Trophoblast cell (in vitro differentiated cells and primary cell): Measurements from ENCODE around the gene LIPC.

ENCODE experiments used
- DNase-seq, 2 donors: peaks; one replicate each; pipeline ENCODE4 v3.0.0-alpha.2; 2016
- H2AFZ ChIP-seq: 2 replicates; pipeline ENCODE4 v1.6.1; 2013; ENCODE audit warnings: low read length, moderate library complexity, mild to moderate bottlenecking; ENCODE audit not compliant: insufficient read depth, poor library complexity
- H2AK5ac ChIP-seq: 2 replicates; pipeline ENCODE4 v1.6.1; 2013; ENCODE audit warnings: mild to moderate bottlenecking, low read length
- H2BK120ac ChIP-seq: 2 replicates; pipeline ENCODE4 v1.6.1; 2013; ENCODE audit warnings: low read length, mild to moderate bottlenecking, moderate library complexity; ENCODE audit not compliant: insufficient read depth, poor library complexity
- H2BK12ac ChIP-seq: 2 replicates; pipeline ENCODE4 v1.6.1; 2013; ENCODE audit warnings: mild to moderate bottlenecking, low read length, moderate library complexity
- H2BK5ac ChIP-seq: 2 replicates; pipeline ENCODE4 v1.6.1; 2013; ENCODE audit warnings: low read length, low read depth, moderate library complexity, mild to moderate bottlenecking; ENCODE audit not compliant: poor library complexity
- H3K14ac ChIP-seq: 2 replicates; pipeline ENCODE4 v1.6.1; 2013; ENCODE audit warnings: mild to moderate bottlenecking, low read length
- H3K18ac ChIP-seq: 2 replicates; pipeline ENCODE4 v1.6.1; 2013; ENCODE audit warnings: mild to moderate bottlenecking, low read length
- H3K23ac ChIP-seq: 2 replicates; pipeline ENCODE4 v1.6.1; 2013; ENCODE audit warnings: low read length
- H3K27ac ChIP-seq: 2 replicates; pipeline ENCODE4 v1.5.1; 2013; ENCODE audit warnings: low read depth, mild to moderate bottlenecking, inconsistent platforms, low read length, moderate library complexity
- H3K27me3 ChIP-seq: 2 replicates; pipeline ENCODE4 v1.6.1; 2013; ENCODE audit warnings: inconsistent platforms, mild to moderate bottlenecking, low read length, moderate library complexity; ENCODE audit not compliant: insufficient read depth
- H3K36me3 ChIP-seq, 2 experiments: 1 replicate in 1 of 2; 2 replicates in 1 of 2; pipeline ENCODE4 v1.6.1; 2013; ENCODE audit warnings: low read length in 2 of 2, mild to moderate bottlenecking in 2 of 2, moderate library complexity in 1 of 2; ENCODE audit not compliant: insufficient read depth in 2 of 2, control insufficient read depth in 1 of 2
- H3K4ac ChIP-seq: 2 replicates; pipeline ENCODE4 v1.6.1; 2013; ENCODE audit warnings: low read depth, mild to moderate bottlenecking, low read length, moderate library complexity
- H3K4me1 ChIP-seq, 2 experiments: 1 replicate in 1 of 2; 2 replicates in 1 of 2; pipeline ENCODE4 v1.6.1; 2013; ENCODE audit warnings: low read length in 2 of 2, mild to moderate bottlenecking in 2 of 2, moderate library complexity in 1 of 2; ENCODE audit not compliant: insufficient read depth in 2 of 2, control insufficient read depth in 1 of 2
- H3K4me2 ChIP-seq: 2 replicates; pipeline ENCODE4 v1.6.1; 2013; ENCODE audit warnings: inconsistent platforms, mild to moderate bottlenecking, low read length, moderate library complexity
- H3K4me3 ChIP-seq: 2 replicates; pipeline ENCODE4 v1.5.1; 2013; ENCODE audit warnings: mild to moderate bottlenecking, low read depth, low read length, inconsistent platforms
- H3K79me1 ChIP-seq: one replicate; pipeline ENCODE4 v1.6.1; 2013; ENCODE audit warnings: low read length
- H3K79me2 ChIP-seq: 2 replicates; pipeline ENCODE4 v1.6.1; 2013; ENCODE audit warnings: low read length, mild to moderate bottlenecking; ENCODE audit not compliant: control insufficient read depth, insufficient read depth, poor library complexity
- H3K9ac ChIP-seq: 2 replicates; pipeline ENCODE4 v1.6.1; 2013; ENCODE audit warnings: mild to moderate bottlenecking, low read length
- H3K9me3 ChIP-seq: 2 replicates; pipeline ENCODE4 v1.6.1; 2013; ENCODE audit warnings: low read depth, mild to moderate bottlenecking, control low read depth, inconsistent platforms, low read length; ENCODE audit not compliant: insufficient read depth
- H4K12ac ChIP-seq: 2 replicates; pipeline ENCODE4 v1.6.1; 2013; ENCODE audit warnings: low read depth, mild to moderate bottlenecking, low read length, moderate library complexity
- H4K8ac ChIP-seq: 2 replicates; pipeline ENCODE4 v1.6.1; 2013; ENCODE audit warnings: low read depth, mild to moderate bottlenecking, low read length, moderate library complexity
- H4K91ac ChIP-seq: one replicate; pipeline ENCODE4 v1.6.1; 2013; ENCODE audit warnings: low read depth, mild to moderate bottlenecking, low read length, moderate library complexity
- WGBS: extraction: QIAGEN DNeasy Blood & Tissue Kit; methylation state at CpG from one replicate; pipeline ENCODE4 v1.1.7; 2013; ENCODE audit warnings: missing lambda C conversion rate; ENCODE audit not compliant: insufficient read length, insufficient coverage; ENCODE audit errors: extremely low coverage; 5-methylcytosine and 5-hydroxymethylcytosine counted together

LIPC gene

DNA sequence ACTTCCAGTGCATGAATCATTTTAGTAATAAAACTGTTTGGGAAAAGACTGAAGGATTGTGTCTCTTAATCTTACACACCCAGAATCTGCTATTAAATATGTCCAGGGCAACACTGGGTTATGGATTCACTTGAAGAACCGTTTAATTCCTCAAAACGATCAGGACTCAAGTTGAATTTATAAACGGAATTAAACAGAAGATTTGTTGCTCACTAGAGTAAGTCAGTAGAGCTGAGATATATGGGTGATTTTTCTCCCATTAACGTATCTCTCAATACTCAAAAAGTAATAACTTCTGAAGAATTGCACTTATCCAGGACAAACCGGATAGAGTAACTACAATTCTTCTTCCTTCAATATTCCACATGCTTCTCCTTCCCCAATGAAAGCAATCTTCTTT, 41.1 kb upstream of the LIPC start:
- H3K27me3 ChIP-seq = no peaks in the 10 kb centered on the region
- H4K91ac ChIP-seq = no peak overlapping the region
- DNase-seq = no peak
- no peak overlapping the region for H3K4ac ChIP-seq
- no peak overlapping the region for H3K23ac ChIP-seq
- H3K79me2 ChIP-seq = peaks cover 9% of the 10 kb centered on the region
- no peak overlapping the region for H2BK5ac ChIP-seq
- H3K18ac ChIP-seq = no peak overlapping the region
- H2BK120ac ChIP-seq = peak overlapping the region; percentile 95
- no peak overlapping the region for H4K8ac ChIP-seq
- no peak overlapping the region for H2BK12ac ChIP-seq
- no peak overlapping the region for H3K14ac ChIP-seq
- no peak overlapping the region for H4K12ac ChIP-seq
- H3K4me2 ChIP-seq = no peak overlapping the region
- H2AFZ ChIP-seq = no peak overlapping the region
- H2AK5ac ChIP-seq = no peak overlapping the region
- WGBS = no CpG with 5 or more reads among the region's 5 CpGs
- peaks cover 46% of the 10 kb centered on the region for H3K79me1 ChIP-seq
- H3K4me1 ChIP-seq = peaks cover 25 to 34% of the 10 kb centered on the region in 2 experiments
- no peak overlapping the region for H3K4me3 ChIP-seq
- peak overlapping the region; percentile 94 for H3K27ac ChIP-seq
- H3K9me3 ChIP-seq = no peaks in the 10 kb centered on the region
- H3K36me3 ChIP-seq = no peaks in the 10 kb centered on the region
- H3K9ac ChIP-seq = no peak overlapping the region

- no CpG with 5 or more reads among the region's 6 CpGs for WGBS
- DNase-seq = peak; percentile 62 to 79
- peak overlapping the region; percentile 92 for H3K14ac ChIP-seq
Measured at GRCh38 chr15:58391088-58391487, 40.7 kb upstream of the LIPC start.

DNA sequence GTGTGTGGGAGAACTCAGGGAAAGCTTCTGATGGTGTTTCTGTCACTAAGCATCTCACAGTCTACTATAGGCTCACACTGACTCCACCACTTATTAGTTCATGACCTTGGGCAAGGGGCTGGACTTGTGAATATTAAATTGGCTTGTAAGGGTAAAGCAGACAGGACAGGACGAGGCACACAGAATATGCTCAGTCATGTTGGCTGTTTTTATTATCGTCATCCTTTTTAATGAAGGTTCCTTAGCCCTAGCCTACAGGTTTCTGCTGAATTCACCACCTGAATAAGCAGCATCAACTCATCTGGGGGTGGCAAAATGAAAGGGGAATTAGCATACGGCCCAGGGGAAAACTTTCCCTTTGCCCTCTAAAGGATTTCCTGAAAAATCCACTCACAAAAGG, 39.6 kb upstream of the LIPC start:
- WGBS = no CpG with 5 or more reads among the region's 3 CpGs
- no peak overlapping the region for H3K4me2 ChIP-seq
- H3K79me1 ChIP-seq = peaks cover 48% of the 10 kb centered on the region
- H3K27ac ChIP-seq = peak overlapping the region; percentile 86
- H3K4me3 ChIP-seq = no peak overlapping the region
- H3K9ac ChIP-seq = no peak overlapping the region
- H3K23ac ChIP-seq = no peak overlapping the region
- no peak for DNase-seq
- no peak overlapping the region for H4K12ac ChIP-seq
- peak overlapping the region; percentile 66 for H3K14ac ChIP-seq
- H3K27me3 ChIP-seq = no peaks in the 10 kb centered on the region
- H3K4me1 ChIP-seq = peaks cover 27 to 36% of the 10 kb centered on the region in 2 experiments
- no peaks in the 10 kb centered on the region for H3K36me3 ChIP-seq
- H4K91ac ChIP-seq = peak overlapping the region; percentile 90
- H2BK5ac ChIP-seq = peak overlapping the region; percentile 97
- H3K18ac ChIP-seq = peak overlapping the region; percentile 60
- no peaks in the 10 kb centered on the region for H3K9me3 ChIP-seq
- H2BK12ac ChIP-seq = peak overlapping the region; percentile 88
- peak overlapping the region; percentile 72 for H2AK5ac ChIP-seq
- peak overlapping the region; percentile 78 for H2BK120ac ChIP-seq
- no peak overlapping the region for H2AFZ ChIP-seq
- H3K4ac ChIP-seq = peak overlapping the region; percentile 38
- H4K8ac ChIP-seq = peak overlapping the region; percentile 42
- H3K79me2 ChIP-seq = peaks cover 10% of the 10 kb centered on the region

More at GRCh38 chr15:58391088-58391487, 40.7 kb upstream of the LIPC start:
- Histone ChIP-seq H3K4me3 (no peak overlapping the region), H2BK120ac (peak overlapping the region; percentile 97), H4K91ac (peak overlapping the region; percentile 96), H2BK12ac (peak overlapping the region; percentile 99), H3K79me1 (peaks cover 47% of the 10 kb centered on the region), H2BK5ac (peak overlapping the region; percentile 99), H3K4ac (no peak overlapping the region), H3K79me2 (peaks cover 9% of the 10 kb centered on the region), H3K36me3 (no peaks in the 10 kb centered on the region), H3K18ac (no peak overlapping the region), H3K27me3 (no peaks in the 10 kb centered on the region), H3K9me3 (no peaks in the 10 kb centered on the region), H3K27ac (peak overlapping the region; percentile 92), H4K12ac (no peak overlapping the region), H3K4me2 (no peak overlapping the region), H3K4me1 (peaks cover 26 to 35% of the 10 kb centered on the region in 2 experiments), H2AFZ (no peak overlapping the region), H4K8ac (peak overlapping the region; percentile 90), H2AK5ac (peak overlapping the region; percentile 86), H3K23ac (no peak overlapping the region), H3K9ac (no peak overlapping the region)

DNA sequence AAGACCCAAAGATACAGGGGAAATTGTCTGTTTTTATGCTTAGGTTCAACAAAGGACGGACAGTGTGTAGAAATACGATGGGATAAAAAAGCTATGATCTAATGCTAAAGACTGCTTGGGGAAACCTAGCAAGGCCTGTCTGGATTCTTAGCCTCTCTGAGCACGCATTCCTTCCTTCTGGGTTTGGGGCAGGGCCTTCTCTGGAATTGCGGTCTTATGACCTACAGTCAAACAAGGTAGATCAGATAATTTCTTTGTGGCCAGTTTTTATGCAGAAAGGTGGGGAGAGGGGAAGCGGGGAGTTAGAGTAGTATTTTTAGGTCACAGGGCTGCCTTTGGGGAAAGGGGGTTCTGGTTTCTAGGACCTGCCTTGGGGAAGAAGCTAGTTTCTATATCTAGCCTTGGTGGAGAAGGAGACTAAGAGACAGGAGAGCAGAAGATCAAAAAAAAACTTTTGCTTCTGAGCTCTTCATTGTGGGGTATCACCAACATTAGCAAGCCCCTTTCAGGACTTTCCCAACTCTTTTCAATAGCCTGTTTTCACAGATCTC, 39.1 kb upstream of the LIPC start:
- no peak overlapping the region for H3K4me3 ChIP-seq
- no CpG with 5 or more reads among the region's 5 CpGs for WGBS
- no peak overlapping the region for H3K14ac ChIP-seq
- no peak overlapping the region for H2AK5ac ChIP-seq
- peak; percentile 87 to 90 for DNase-seq
- no peaks in the 10 kb centered on the region for H3K27me3 ChIP-seq
- no peak overlapping the region for H4K8ac ChIP-seq
- H3K4me1 ChIP-seq = peaks cover 33 to 41% of the 10 kb centered on the region in 2 experiments
- H3K18ac ChIP-seq = no peak overlapping the region
- no peak overlapping the region for H2AFZ ChIP-seq
- H3K4ac ChIP-seq = no peak overlapping the region
- H3K79me2 ChIP-seq = peaks cover 12% of the 10 kb centered on the region
- no peaks in the 10 kb centered on the region for H3K9me3 ChIP-seq
- H3K4me2 ChIP-seq = peak overlapping the region; percentile 45
- H2BK12ac ChIP-seq = no peak overlapping the region
- H3K23ac ChIP-seq = no peak overlapping the region
- peak overlapping the region; percentile 86 for H3K27ac ChIP-seq
- H3K36me3 ChIP-seq = no peaks in the 10 kb centered on the region
- peak overlapping the region; percentile 34 for H2BK5ac ChIP-seq
- H4K91ac ChIP-seq = no peak overlapping the region
- H3K79me1 ChIP-seq = peaks cover 50% of the 10 kb centered on the region
- H3K9ac ChIP-seq = no peak overlapping the region
- no peak overlapping the region for H4K12ac ChIP-seq
- H2BK120ac ChIP-seq = peak overlapping the region; percentile 14
